Chondrocyte (in vitro differentiated cells): ENCODE data around the gene ASCC3. TPM values are rescaled to one million over a fixed set of nuclear protein-coding genes. Genes with fewer than 3 reads are reported as not detected.

Experiments
- DNase-seq: peaks from one replicate; pipeline ENCODE4 v3.0.0; 2021; ENCODE audit warnings: mixed read lengths, low spot score
- H3K27ac Mint-ChIP-seq: one replicate; pipeline ENCODE4 v1.8.0; 2021; ENCODE audit warnings: mild to moderate bottlenecking, moderate library complexity, mixed read lengths; ENCODE audit not compliant: unreplicated experiment
- H3K27me3 Mint-ChIP-seq: 2 replicates; pipeline ENCODE4 v1.8.0; 2021; ENCODE audit warnings: low read depth, mixed read lengths
- H3K36me3 Mint-ChIP-seq: 2 replicates; pipeline ENCODE4 v1.8.0; 2021; ENCODE audit warnings: low read depth, mixed read lengths
- H3K4me1 Mint-ChIP-seq: 2 replicates; pipeline ENCODE4 v1.8.0; 2021; ENCODE audit warnings: low read depth, mild to moderate bottlenecking, mixed read lengths
- H3K4me3 Mint-ChIP-seq: one replicate; pipeline ENCODE4 v1.8.0; 2021; ENCODE audit warnings: mild to moderate bottlenecking, moderate library complexity, mixed read lengths; ENCODE audit not compliant: unreplicated experiment
- H3K9me3 Mint-ChIP-seq: 2 replicates; pipeline ENCODE4 v1.8.0; 2021; ENCODE audit warnings: low read depth, mixed read lengths
- long read RNA-seq: library from polyadenylated mRNA; stranded (forward); transcript quantifications from one replicate; pipeline ENCODE4 v2.0.0, GENCODE V29; 2021
- total RNA-seq: library from RNA; stranded (reverse); gene quantifications from 3 replicates; pipeline ENCODE4 v1.2.1, GENCODE V29; 2021
- TF ChIP-seq, protein P1 (sequence below): fragments of 200-600 bp; sonication (generic); IDR thresholded peaks from 2 replicates; pipeline ENCODE4 v1.5.0; 2021; ENCODE audit warnings: antibody characterized with exemption, mild to moderate bottlenecking, moderate library complexity

The ASCC3 gene, protein sequence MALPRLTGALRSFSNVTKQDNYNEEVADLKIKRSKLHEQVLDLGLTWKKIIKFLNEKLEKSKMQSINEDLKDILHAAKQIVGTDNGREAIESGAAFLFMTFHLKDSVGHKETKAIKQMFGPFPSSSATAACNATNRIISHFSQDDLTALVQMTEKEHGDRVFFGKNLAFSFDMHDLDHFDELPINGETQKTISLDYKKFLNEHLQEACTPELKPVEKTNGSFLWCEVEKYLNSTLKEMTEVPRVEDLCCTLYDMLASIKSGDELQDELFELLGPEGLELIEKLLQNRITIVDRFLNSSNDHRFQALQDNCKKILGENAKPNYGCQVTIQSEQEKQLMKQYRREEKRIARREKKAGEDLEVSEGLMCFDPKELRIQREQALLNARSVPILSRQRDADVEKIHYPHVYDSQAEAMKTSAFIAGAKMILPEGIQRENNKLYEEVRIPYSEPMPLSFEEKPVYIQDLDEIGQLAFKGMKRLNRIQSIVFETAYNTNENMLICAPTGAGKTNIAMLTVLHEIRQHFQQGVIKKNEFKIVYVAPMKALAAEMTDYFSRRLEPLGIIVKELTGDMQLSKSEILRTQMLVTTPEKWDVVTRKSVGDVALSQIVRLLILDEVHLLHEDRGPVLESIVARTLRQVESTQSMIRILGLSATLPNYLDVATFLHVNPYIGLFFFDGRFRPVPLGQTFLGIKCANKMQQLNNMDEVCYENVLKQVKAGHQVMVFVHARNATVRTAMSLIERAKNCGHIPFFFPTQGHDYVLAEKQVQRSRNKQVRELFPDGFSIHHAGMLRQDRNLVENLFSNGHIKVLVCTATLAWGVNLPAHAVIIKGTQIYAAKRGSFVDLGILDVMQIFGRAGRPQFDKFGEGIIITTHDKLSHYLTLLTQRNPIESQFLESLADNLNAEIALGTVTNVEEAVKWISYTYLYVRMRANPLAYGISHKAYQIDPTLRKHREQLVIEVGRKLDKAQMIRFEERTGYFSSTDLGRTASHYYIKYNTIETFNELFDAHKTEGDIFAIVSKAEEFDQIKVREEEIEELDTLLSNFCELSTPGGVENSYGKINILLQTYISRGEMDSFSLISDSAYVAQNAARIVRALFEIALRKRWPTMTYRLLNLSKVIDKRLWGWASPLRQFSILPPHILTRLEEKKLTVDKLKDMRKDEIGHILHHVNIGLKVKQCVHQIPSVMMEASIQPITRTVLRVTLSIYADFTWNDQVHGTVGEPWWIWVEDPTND (N-terminal part only)
- total RNA-seq = 54.3 to 78.0 TPM (median 59.9 TPM) in 3 replicates
- long read RNA-seq, transcript ASCC3-203 (4 exons, 3,433 nt) = major isoform, 5 of 16 reads
- long read RNA-seq, partial matches to known transcripts = 10 of 16 reads
- long read RNA-seq, other reads (novel, unspliced or antisense) = 1 of 16 reads

DNA sequence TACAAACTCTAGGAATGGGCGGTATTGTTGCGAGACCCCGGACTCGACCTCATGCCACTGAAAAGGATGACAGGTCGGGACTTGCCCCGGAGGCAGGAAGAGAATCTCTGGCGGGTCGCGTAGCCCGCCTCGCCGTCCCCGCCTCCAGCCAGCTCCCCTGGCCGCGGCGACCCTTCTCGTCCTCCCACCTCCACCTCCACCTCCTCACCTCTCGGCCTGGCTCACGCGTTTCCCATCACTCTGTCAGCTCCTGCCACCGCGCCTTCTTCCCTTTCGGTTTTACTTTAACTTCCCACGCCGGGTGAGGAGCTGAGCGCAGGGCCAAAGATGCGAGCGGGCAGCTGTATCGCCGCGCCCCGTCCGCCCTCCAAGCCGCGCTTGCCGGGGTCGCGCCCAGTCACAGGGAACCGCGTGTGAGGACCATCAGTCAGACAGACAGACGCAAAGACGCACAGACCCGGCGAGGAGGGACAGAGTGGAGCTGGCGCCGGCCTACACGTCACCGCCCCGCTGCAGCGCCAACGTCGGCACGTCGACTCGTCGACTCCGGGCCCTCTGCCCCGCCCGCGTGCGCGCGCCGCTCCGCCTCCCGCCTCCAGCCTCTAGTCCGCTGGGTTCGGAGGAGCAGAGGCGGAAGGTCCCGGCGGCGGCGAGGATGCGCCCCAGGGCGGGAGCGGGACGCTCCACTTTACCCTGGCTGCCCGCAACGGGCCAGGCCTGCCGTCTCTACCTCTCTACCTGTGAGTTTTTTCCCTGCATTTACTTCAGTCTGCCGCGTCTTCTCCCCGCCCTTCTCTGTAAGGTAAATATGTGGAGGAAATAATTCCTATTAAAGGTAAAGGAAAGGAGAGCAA lies at the start of gene ASCC3:
Gene ASCC3, minus strand, starts transcription at position 477 of the 854 bp plus-strand sequence. CDS start 13,332 bp downstream, outside the sequence.
- H3K9me3 Mint-ChIP-seq = no peaks in the 10 kb centered on the region
- TF ChIP-seq, protein P1, sequence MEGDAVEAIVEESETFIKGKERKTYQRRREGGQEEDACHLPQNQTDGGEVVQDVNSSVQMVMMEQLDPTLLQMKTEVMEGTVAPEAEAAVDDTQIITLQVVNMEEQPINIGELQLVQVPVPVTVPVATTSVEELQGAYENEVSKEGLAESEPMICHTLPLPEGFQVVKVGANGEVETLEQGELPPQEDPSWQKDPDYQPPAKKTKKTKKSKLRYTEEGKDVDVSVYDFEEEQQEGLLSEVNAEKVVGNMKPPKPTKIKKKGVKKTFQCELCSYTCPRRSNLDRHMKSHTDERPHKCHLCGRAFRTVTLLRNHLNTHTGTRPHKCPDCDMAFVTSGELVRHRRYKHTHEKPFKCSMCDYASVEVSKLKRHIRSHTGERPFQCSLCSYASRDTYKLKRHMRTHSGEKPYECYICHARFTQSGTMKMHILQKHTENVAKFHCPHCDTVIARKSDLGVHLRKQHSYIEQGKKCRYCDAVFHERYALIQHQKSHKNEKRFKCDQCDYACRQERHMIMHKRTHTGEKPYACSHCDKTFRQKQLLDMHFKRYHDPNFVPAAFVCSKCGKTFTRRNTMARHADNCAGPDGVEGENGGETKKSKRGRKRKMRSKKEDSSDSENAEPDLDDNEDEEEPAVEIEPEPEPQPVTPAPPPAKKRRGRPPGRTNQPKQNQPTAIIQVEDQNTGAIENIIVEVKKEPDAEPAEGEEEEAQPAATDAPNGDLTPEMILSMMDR = no peak
- peak; percentile 97 for DNase-seq
- H3K27me3 Mint-ChIP-seq = no peaks in the 10 kb centered on the region
- H3K27ac Mint-ChIP-seq = peak within 1 kb of the TSS; percentile 98
- H3K4me3 Mint-ChIP-seq = peak within 1 kb of the TSS; percentile 100
- H3K4me1 Mint-ChIP-seq = peaks cover 49% of the 10 kb centered on the region
- peaks cover 2% of the 10 kb centered on the region for H3K36me3 Mint-ChIP-seq

DNA sequence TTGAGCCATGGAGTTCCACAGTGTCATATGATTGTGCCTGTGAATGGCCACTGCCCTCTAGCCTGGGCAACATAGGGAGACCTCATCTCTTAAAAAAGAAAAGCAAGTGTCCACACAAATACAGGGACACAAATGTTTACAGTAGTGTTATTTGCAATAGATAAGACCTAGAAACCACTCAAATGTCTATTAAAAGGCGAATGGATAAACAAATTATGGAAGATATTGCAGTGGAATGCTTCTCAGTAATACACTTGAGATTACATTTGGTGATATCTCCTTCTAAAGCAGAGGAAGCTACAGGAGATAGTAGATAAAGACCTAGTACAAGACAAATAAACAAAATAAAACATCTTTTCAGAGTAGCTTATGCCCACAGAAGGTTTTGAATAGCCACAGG lies 44.6 kb upstream of the ASCC3 start:
- H3K4me3 Mint-ChIP-seq = no peak overlapping the region
- no peaks in the 10 kb centered on the region for H3K4me1 Mint-ChIP-seq
- H3K27me3 Mint-ChIP-seq = peaks cover 2% of the 10 kb centered on the region

DNA sequence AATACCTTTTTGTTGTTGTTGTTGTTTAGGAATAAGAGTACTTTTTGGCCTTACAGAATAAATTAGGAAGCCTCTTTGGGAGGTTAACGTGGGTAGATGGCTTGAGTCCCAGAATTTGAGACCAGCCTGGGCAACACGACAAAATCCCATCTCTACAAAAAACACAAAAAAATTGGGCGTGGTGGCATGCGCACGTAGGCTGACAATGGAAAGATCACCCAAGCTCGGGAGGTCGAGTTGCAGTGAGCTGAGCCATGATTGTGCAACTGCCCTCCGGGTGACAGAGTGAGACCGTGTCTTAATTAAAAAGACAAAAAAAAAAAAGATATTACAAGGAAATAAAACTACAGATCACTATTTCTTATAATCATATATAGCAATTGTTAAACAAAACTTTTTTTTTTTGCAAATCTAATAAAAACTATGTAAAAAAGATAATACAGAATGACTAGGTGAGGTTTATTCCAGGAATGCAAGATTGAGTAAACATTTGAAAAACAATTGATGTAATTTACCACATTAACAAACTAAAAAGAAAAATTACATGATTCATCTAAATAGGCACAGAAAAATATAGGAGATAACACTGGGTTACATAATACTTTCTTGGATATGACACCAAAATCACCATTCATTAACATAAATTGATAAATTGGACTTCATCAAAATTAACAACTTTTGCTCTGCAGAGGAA lies 43.6 kb upstream of the ASCC3 start:
- H3K27ac Mint-ChIP-seq = no peak overlapping the region
- no peaks in the 10 kb centered on the region for H3K4me1 Mint-ChIP-seq
- peaks cover 5% of the 10 kb centered on the region for H3K9me3 Mint-ChIP-seq
- TF ChIP-seq, protein P1 = no peak
- peaks cover 1% of the 10 kb centered on the region for H3K36me3 Mint-ChIP-seq
- DNase-seq = no peak
- H3K27me3 Mint-ChIP-seq = peaks cover 2% of the 10 kb centered on the region
- no peak overlapping the region for H3K4me3 Mint-ChIP-seq

More for the DNA sequence above, 44.6 kb upstream of the ASCC3 start:
- H3K9me3 Mint-ChIP-seq = peaks cover 7% of the 10 kb centered on the region
- H3K36me3 Mint-ChIP-seq = peaks cover 1% of the 10 kb centered on the region
- TF ChIP-seq, protein P1 = no peak
- H3K27ac Mint-ChIP-seq = no peak overlapping the region
- DNase-seq = no peak

DNA sequence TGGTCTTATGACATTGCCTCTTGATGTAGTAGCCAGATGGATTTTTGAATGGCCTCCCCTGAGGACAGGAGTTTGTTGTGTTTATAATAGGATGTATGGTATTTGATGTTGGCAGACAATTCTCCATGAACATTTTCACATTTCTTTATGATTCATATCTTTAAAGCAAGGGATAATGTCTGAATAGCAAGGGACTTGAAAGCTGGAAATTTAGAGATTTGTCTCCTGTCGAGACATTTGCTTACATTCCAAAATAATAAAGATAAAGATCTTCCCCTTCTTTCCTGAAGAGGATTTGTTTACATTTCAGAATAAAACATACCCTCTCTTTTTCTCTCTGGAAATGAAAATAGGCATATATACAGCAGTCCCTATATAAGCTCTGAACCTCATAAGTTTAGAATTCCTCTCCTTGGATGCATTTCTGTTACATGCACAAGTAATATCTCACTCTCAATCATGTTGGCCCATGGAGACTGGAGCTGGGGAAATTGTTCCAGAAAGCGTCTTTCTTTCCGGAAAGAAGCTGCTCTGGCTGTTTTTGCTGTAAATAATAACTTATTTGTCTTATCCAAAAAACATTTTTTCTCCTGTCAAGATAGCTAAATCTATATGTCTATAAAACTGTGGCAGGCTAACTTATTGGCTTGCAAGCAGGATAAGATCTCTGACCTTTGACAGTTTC lies 42.5 kb upstream of the ASCC3 start:
- H3K9me3 Mint-ChIP-seq = peaks cover 5% of the 10 kb centered on the region
- no peak for DNase-seq
- peaks cover 1% of the 10 kb centered on the region for H3K36me3 Mint-ChIP-seq
- H3K4me3 Mint-ChIP-seq = no peak overlapping the region
- TF ChIP-seq, protein P1 = no peak
- H3K27me3 Mint-ChIP-seq = peaks cover 2% of the 10 kb centered on the region
- H3K27ac Mint-ChIP-seq = no peak overlapping the region
- no peaks in the 10 kb centered on the region for H3K4me1 Mint-ChIP-seq
